GM12878 (cell line): ENCODE measurements around the gene C2orf66. TPM values are rescaled to one million over a fixed set of nuclear protein-coding genes. Genes with fewer than 3 reads are reported as not detected.

Experiments
- ATAC-seq: fragments of 200-7000 bp; cut with Tn5 transposase; 3 replicates; pipeline ENCODE4 v1.9.1; 2020; ENCODE audit warnings: mild to moderate bottlenecking, moderate library complexity
- BruUV-seq: library from RNA; stranded (reverse); fragments of 400-500 nt; replicated peaks from 2 replicates; lab custom pipeline; 2021; lab: Mats Ljungman, UMichigan
- CTCF ChIA-PET: fragments of 300-600 bp; sonication (Branson Sonifier 250); formaldehyde crosslinking; extraction: SDS; loops from one replicate; lab custom pipeline; 2021; ENCODE audit warnings: inconsistent platforms; lab: Yijun Ruan, JAX
- POLR2A ChIA-PET: fragments of 350-600 bp; formaldehyde crosslinking; extraction: SDS; loops from one replicate; lab custom pipeline; 2021; ENCODE audit warnings: inconsistent platforms; lab: Charles Lee
- RAD21 ChIA-PET: fragments of 300-600 bp; sonication (Branson Sonifier 250); formaldehyde crosslinking; loops from one replicate; lab custom pipeline; 2023; ENCODE audit warnings: antibody characterized with exemption; ENCODE audit not compliant: unreplicated experiment; lab: Charles Lee
- SMC1A ChIA-PET: fragments of 300-600 bp; sonication (Branson Sonifier 250); formaldehyde crosslinking; loops from one replicate; lab custom pipeline; 2023; ENCODE audit not compliant: unreplicated experiment, uncharacterized antibody; lab: Charles Lee
- DNase-seq: peaks from one replicate; pipeline ENCODE4 v3.0.0-alpha.2; 2011; ENCODE audit warnings: low read depth, low spot score
- FAIRE-seq: peaks from 3 replicates; lab custom pipeline; 2011; peaks lifted over from hg19 to GRCh38; lab: Jason Lieb, UNC
- H2AFZ ChIP-seq: 2 replicates; pipeline ENCODE4 v1.6.0; 2011; ENCODE audit warnings: low read depth, low read length, control low read depth; ENCODE audit not compliant: control insufficient read depth
- H3K27ac ChIP-seq: 2 replicates; pipeline ENCODE4 v1.5.1; 2011; ENCODE audit warnings: control low read depth; ENCODE audit not compliant: control insufficient read depth, insufficient read depth
- H3K27me3 ChIP-seq, 2 experiments: replicated peaks in 1 of 2; 2 replicates each; pipeline versions ENCODE4 v1.6.0 to v1.6.1; 2011; ENCODE audit warnings: low read length in 1 of 2; ENCODE audit not compliant: control insufficient read depth in 2 of 2, insufficient read depth in 2 of 2
- H3K36me3 ChIP-seq, 2 experiments: 2 replicates each; pipeline ENCODE4 v1.5.1; 2011; ENCODE audit warnings: low read length in 1 of 2; ENCODE audit not compliant: control insufficient read depth in 2 of 2, insufficient read depth in 2 of 2
- H3K4me1 ChIP-seq: 2 replicates; pipeline ENCODE4 v1.6.1; 2011; ENCODE audit warnings: mild to moderate bottlenecking, low read length, moderate library complexity, mixed read lengths; ENCODE audit not compliant: control insufficient read depth, insufficient read depth
- H3K4me2 ChIP-seq: 2 replicates; pipeline ENCODE4 v1.6.0; 2011; ENCODE audit warnings: control low read depth; ENCODE audit not compliant: control insufficient read depth, insufficient read depth
- H3K4me3 ChIP-seq: fragments of 200-600 bp; sonication (generic); 2 replicates; pipeline ENCODE4 v1.5.1; 2016
- H3K79me2 ChIP-seq: 2 replicates; pipeline ENCODE4 v1.6.0; 2011; ENCODE audit warnings: low read length; ENCODE audit not compliant: control insufficient read depth, insufficient read depth
- H3K9ac ChIP-seq: 2 replicates; pipeline ENCODE4 v1.8.0; 2011; ENCODE audit warnings: low read length, control low read depth, mixed read lengths; ENCODE audit not compliant: control insufficient read depth, insufficient read depth
- H3K9me3 ChIP-seq: replicated peaks from 3 replicates; pipeline ENCODE4 v1.5.1; 2011; ENCODE audit warnings: mild to moderate bottlenecking, low read length; ENCODE audit not compliant: control insufficient read depth, insufficient read depth
- H4K20me1 ChIP-seq: 2 replicates; pipeline ENCODE4 v1.6.0; 2011; ENCODE audit not compliant: control insufficient read depth, insufficient read depth
- ATF2 ChIP-seq: IDR thresholded peaks from 2 replicates; pipeline ENCODE4 v1.6.1; 2012; ENCODE audit warnings: low read length, inconsistent platforms
- CHD2 ChIP-seq: IDR thresholded peaks from 2 replicates; pipeline ENCODE4 v1.6.1; 2011; ENCODE audit warnings: low read depth, low read length, improper control_type of control experiment, borderline replicate concordance
- IKZF2 ChIP-seq, 2 experiments: fragments of 450-650 bp; IDR thresholded peaks; 2 replicates each; pipeline ENCODE4 v1.6.1; 2017; ENCODE audit warnings: mild to moderate bottlenecking in 2 of 2, moderate library complexity in 2 of 2
- NR2C2 ChIP-seq: IDR thresholded peaks from 2 replicates; pipeline ENCODE4 v1.6.1; 2011; ENCODE audit warnings: borderline replicate concordance, low read depth; ENCODE audit not compliant: control insufficient read depth, insufficient read length
- PAX8 ChIP-seq: fragments of 450-650 bp; IDR thresholded peaks from 2 replicates; pipeline ENCODE4 v1.6.1; 2017; ENCODE audit warnings: mild to moderate bottlenecking, moderate library complexity
- RBBP5 ChIP-seq: fragments of 200-600 bp; sonication (generic); conservative IDR thresholded peaks from 2 replicates; pipeline ENCODE4 v1.6.1; 2016
- SMARCA5 ChIP-seq: fragments of 450-650 bp; IDR thresholded peaks from 2 replicates; pipeline ENCODE4 v1.6.1; 2017; ENCODE audit warnings: mild to moderate bottlenecking
- SMC3 ChIP-seq: IDR thresholded peaks from 2 replicates; pipeline ENCODE4 v1.6.1; 2011; ENCODE audit warnings: low read length, improper control_type of control experiment, borderline replicate concordance
- SUZ12 ChIP-seq: fragments of 200-600 bp; sonication (generic); IDR thresholded peaks from one replicate; pipeline ENCODE4 v1.6.1; 2018; ENCODE audit warnings: antibody characterized with exemption, mild to moderate bottlenecking; ENCODE audit not compliant: unreplicated experiment
- TCF3 ChIP-seq: IDR thresholded peaks from 2 replicates; pipeline ENCODE4 v1.6.1; 2012; ENCODE audit warnings: low read depth, mild to moderate bottlenecking, low read length, borderline replicate concordance; ENCODE audit not compliant: insufficient read depth
- YBX1 ChIP-seq: fragments of 450-650 bp; IDR thresholded peaks from 2 replicates; pipeline ENCODE4 v1.6.1; 2016; ENCODE audit warnings: antibody characterized with exemption
- ZNF217 ChIP-seq: fragments of 450-650 bp; IDR thresholded peaks from 2 replicates; pipeline ENCODE4 v1.6.1; 2017; ENCODE audit warnings: antibody characterized with exemption, mild to moderate bottlenecking
- ZNF622 ChIP-seq: fragments of 450-650 bp; IDR thresholded peaks from 2 replicates; pipeline ENCODE4 v1.6.1; 2017; ENCODE audit warnings: mild to moderate bottlenecking, inconsistent platforms
- in situ Hi-C: fragments of 300-500 bp; cut with MboI; formaldehyde crosslinking; loops from 9 replicates; pipeline ENCODE4 v1.14.3; 2018; ENCODE audit warnings: mixed read lengths
- intact Hi-C: fragments of 100-400 bp; cut with micrococcal nuclease; formaldehyde crosslinking; loops from one replicate; pipeline ENCODE4 v1.14.2; 2022; ENCODE audit not compliant: unreplicated experiment
- polyA plus RNA-seq, 11 experiments: library from polyadenylated mRNA; depleted of rRNA in 4 of 11; unstranded in 6 of 11; stranded (reverse) in 5 of 11; fragments of >200 nt; fragmentation: Nextera tagmentation in 4 of 11; fragmentation: Illumina TruSeq in 1 of 11; extraction: Ambion mirVana in 4 of 11; extraction: Trizol in 1 of 11; gene quantifications; 1 replicate in 1 of 11; 2 replicates in 10 of 11; pipeline versions ENCODE4 v1.2.1 to v1.2.3, GENCODE V29; 2011 to 2016; ENCODE audit warnings: inconsistent platforms in 2 of 11, missing spikeins in 2 of 11, low read depth in 1 of 11
- total RNA-seq, 4 experiments: library from RNA; depleted of rRNA in 3 of 4; stranded (reverse); fragments of >200 nt in 3 of 4; fragmentation: Illumina TruSeq in 1 of 4; extraction: Trizol in 1 of 4; gene quantifications; 2 replicates each; pipeline versions ENCODE4 v1.2.1 to v1.2.3, GENCODE V29; 2013 to 2021
- TF ChIP-seq, protein P1 (sequence below): fragments of 450-650 bp; IDR thresholded peaks from 2 replicates; pipeline ENCODE4 v1.6.1; 2017; ENCODE audit warnings: antibody characterized with exemption, mild to moderate bottlenecking, moderate library complexity
- TF ChIP-seq, protein P2 (sequence below): fragments of 450-650 bp; IDR thresholded peaks from 2 replicates; pipeline ENCODE4 v1.6.1; 2017; ENCODE audit warnings: mild to moderate bottlenecking, moderate library complexity
- TF ChIP-seq, protein P3 (sequence below): fragments of 450-650 bp; IDR thresholded peaks from 2 replicates; pipeline ENCODE4 v1.6.1; 2014; ENCODE audit warnings: mild to moderate bottlenecking

The C2orf66 gene
- total and polyA plus RNA-seq, 10 of the 15 experiments (the other 5 are each of a cell fraction or from before 2014, with no cell fraction given): 0.04 to 0.10 (median 0.07) TPM; not detected in 7

- DNase-seq: no peak
- Histone ChIP-seq H2AFZ (no peak overlapping the region), H3K36me3 (0 out of 4 replicates have a peak, but pooled peaks cover 0 to 3% of the 10 kb centered on the region in 2 experiments), H4K20me1 (no peaks in the 10 kb centered on the region), H3K79me2 (no peaks in the 10 kb centered on the region), H3K27me3 (no peaks in the 10 kb centered on the region), H3K4me1 (no peaks in the 10 kb centered on the region), H3K9me3 (no peaks in the 10 kb centered on the region), H3K4me3 (no peak overlapping the region), H3K27ac (no peak overlapping the region), H3K4me2 (no peak overlapping the region), H3K9ac (no peak overlapping the region)
- BruUV-seq: no TSS peak
- POLR2A ChIA-PET: no interaction called here
- no peak; the same call in 2 of the 3 replicates for ATAC-seq
- RAD21 ChIA-PET: no interaction called here
- TF ChIP-seq SUZ12: no peak
- TF ChIP-seq, protein P1, sequence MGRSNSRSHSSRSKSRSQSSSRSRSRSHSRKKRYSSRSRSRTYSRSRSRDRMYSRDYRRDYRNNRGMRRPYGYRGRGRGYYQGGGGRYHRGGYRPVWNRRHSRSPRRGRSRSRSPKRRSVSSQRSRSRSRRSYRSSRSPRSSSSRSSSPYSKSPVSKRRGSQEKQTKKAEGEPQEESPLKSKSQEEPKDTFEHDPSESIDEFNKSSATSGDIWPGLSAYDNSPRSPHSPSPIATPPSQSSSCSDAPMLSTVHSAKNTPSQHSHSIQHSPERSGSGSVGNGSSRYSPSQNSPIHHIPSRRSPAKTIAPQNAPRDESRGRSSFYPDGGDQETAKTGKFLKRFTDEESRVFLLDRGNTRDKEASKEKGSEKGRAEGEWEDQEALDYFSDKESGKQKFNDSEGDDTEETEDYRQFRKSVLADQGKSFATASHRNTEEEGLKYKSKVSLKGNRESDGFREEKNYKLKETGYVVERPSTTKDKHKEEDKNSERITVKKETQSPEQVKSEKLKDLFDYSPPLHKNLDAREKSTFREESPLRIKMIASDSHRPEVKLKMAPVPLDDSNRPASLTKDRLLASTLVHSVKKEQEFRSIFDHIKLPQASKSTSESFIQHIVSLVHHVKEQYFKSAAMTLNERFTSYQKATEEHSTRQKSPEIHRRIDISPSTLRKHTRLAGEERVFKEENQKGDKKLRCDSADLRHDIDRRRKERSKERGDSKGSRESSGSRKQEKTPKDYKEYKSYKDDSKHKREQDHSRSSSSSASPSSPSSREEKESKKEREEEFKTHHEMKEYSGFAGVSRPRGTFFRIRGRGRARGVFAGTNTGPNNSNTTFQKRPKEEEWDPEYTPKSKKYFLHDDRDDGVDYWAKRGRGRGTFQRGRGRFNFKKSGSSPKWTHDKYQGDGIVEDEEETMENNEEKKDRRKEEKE: no peak
- TF ChIP-seq YBX1: no peak
- TF ChIP-seq, protein P2, sequence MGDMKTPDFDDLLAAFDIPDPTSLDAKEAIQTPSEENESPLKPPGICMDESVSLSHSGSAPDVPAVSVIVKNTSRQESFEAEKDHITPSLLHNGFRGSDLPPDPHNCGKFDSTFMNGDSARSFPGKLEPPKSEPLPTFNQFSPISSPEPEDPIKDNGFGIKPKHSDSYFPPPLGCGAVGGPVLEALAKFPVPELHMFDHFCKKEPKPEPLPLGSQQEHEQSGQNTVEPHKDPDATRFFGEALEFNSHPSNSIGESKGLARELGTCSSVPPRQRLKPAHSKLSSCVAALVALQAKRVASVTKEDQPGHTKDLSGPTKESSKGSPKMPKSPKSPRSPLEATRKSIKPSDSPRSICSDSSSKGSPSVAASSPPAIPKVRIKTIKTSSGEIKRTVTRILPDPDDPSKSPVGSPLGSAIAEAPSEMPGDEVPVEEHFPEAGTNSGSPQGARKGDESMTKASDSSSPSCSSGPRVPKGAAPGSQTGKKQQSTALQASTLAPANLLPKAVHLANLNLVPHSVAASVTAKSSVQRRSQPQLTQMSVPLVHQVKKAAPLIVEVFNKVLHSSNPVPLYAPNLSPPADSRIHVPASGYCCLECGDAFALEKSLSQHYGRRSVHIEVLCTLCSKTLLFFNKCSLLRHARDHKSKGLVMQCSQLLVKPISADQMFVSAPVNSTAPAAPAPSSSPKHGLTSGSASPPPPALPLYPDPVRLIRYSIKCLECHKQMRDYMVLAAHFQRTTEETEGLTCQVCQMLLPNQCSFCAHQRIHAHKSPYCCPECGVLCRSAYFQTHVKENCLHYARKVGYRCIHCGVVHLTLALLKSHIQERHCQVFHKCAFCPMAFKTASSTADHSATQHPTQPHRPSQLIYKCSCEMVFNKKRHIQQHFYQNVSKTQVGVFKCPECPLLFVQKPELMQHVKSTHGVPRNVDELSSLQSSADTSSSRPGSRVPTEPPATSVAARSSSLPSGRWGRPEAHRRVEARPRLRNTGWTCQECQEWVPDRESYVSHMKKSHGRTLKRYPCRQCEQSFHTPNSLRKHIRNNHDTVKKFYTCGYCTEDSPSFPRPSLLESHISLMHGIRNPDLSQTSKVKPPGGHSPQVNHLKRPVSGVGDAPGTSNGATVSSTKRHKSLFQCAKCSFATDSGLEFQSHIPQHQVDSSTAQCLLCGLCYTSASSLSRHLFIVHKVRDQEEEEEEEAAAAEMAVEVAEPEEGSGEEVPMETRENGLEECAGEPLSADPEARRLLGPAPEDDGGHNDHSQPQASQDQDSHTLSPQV: no peak
- no peak for TF ChIP-seq ZNF622
- no peak for TF ChIP-seq SMC3
- TF ChIP-seq NR2C2: no peak
- TF ChIP-seq RBBP5: no peak
- TF ChIP-seq ZNF217: no peak
- no peak for TF ChIP-seq SMARCA5
- no peak for TF ChIP-seq IKZF2 (IDR thresholded peaks at IDR 0.05)
- TF ChIP-seq, protein P3, sequence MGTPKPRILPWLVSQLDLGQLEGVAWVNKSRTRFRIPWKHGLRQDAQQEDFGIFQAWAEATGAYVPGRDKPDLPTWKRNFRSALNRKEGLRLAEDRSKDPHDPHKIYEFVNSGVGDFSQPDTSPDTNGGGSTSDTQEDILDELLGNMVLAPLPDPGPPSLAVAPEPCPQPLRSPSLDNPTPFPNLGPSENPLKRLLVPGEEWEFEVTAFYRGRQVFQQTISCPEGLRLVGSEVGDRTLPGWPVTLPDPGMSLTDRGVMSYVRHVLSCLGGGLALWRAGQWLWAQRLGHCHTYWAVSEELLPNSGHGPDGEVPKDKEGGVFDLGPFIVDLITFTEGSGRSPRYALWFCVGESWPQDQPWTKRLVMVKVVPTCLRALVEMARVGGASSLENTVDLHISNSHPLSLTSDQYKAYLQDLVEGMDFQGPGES: no peak
- no peak for TF ChIP-seq PAX8
- TF ChIP-seq TCF3: no peak
- no peak for TF ChIP-seq CHD2
- no peak for TF ChIP-seq ATF2
- in situ Hi-C loops: no loop called here
- CTCF ChIA-PET: interaction anchor here (0.9 to 1.1 kb wide), 2 partner anchors 267 to 465 kb away, joined by 3 read pairs; no protein-coding TSS in a partner anchor
- SMC1A ChIA-PET: interaction anchor here (1.0 to 1.6 kb wide), 4 partner anchors 10 to 240 kb away, joined by 3 read pairs; no protein-coding TSS in a partner anchor
- intact Hi-C loops: no loop called here
- FAIRE-seq: peak; percentile 70
Measured at GRCh38 chr2:196846295-196846694, 37.1 kb upstream of the C2orf66 start.
